ENCODE results near the gene SLC39A6. TPM values are rescaled to one million over a fixed set of nuclear protein-coding genes. Genes with fewer than 3 reads are reported as not detected.

SLC39A6 gene
- total RNA-seq, 1 experiment from 2014 or later: 47.6 TPM

DNA sequence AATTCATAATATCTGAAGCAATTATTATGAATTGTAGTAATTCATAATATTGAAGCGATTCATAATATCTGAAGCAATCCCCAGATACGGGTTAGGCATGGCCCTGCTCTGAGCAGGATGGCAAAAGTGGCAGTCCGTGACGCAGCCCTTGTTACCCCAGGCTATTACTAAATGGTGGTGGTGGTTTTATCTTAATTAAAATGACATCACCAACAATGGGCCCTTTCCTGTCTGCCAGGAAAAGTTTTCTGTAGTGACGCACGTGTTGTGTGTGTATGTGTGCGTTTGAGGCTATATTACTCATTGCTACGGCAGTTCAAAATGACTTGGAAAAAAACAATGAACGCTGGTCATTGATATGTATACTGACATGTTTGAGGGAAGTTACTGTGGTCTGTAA lies 47.6 kb upstream of the SLC39A6 start:
- peaks cover 7% of the 10 kb centered on the region; the same call in 1 of the 2 replicates for H3K36me3 ChIP-seq (ENCODE audit: control insufficient read depth, insufficient read depth, low read length)
- no peak for TF ChIP-seq TCF7L2 (IDR thresholded peaks at IDR 0.05; ENCODE audit: low read depth, low read length)
- no peak for TF ChIP-seq REST (IDR thresholded peaks at IDR 0.05; ENCODE audit: insufficient read depth in 1 of 2, low read depth in 2 of 2, low read length in 1 of 2)
- no peak for TF ChIP-seq SIN3A (IDR thresholded peaks at IDR 0.05; ENCODE audit: borderline replicate concordance, insufficient read depth, low read depth, low read length)
- TF ChIP-seq, protein P1, sequence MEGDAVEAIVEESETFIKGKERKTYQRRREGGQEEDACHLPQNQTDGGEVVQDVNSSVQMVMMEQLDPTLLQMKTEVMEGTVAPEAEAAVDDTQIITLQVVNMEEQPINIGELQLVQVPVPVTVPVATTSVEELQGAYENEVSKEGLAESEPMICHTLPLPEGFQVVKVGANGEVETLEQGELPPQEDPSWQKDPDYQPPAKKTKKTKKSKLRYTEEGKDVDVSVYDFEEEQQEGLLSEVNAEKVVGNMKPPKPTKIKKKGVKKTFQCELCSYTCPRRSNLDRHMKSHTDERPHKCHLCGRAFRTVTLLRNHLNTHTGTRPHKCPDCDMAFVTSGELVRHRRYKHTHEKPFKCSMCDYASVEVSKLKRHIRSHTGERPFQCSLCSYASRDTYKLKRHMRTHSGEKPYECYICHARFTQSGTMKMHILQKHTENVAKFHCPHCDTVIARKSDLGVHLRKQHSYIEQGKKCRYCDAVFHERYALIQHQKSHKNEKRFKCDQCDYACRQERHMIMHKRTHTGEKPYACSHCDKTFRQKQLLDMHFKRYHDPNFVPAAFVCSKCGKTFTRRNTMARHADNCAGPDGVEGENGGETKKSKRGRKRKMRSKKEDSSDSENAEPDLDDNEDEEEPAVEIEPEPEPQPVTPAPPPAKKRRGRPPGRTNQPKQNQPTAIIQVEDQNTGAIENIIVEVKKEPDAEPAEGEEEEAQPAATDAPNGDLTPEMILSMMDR (IDR thresholded peaks at IDR 0.05): no peak
- no peak for TF ChIP-seq POLR2AphosphoS5 (IDR thresholded peaks at IDR 0.05; ENCODE audit: low read depth, low read length)
- no peaks in the 10 kb centered on the region for H3K4me1 ChIP-seq (ENCODE audit: control insufficient read depth, insufficient read depth, low read length)
- DNase-seq (ENCODE audit: low read depth, low spot score) (no peak), ATAC-seq (no peak)
- BruUV-seq (replicated peaks): no TSS peak
- POLR2A ChIA-PET: no interaction called here
- intact Hi-C loops (cut with micrococcal nuclease; ENCODE audit: unreplicated experiment): no loop called here
- no peaks in the 10 kb centered on the region for H3K9me3 ChIP-seq (ENCODE audit: control insufficient read depth, insufficient read depth, low read depth, low read length)
- in situ Hi-C loops (cut with HindIII; ENCODE audit: low pct_unique_long_range_greater_than_20kb, low sequenced_read_pairs): no loop called here
- CTCF ChIA-PET: no interaction called here
- H3K4me3 ChIP-seq (ENCODE audit: low read depth in 2 of 2, low read length in 2 of 2): no peak overlapping the region
- H3K27ac ChIP-seq (ENCODE audit: low read length): no peak overlapping the region
- H3K27me3 ChIP-seq (ENCODE audit: control insufficient read depth, insufficient read depth, low read length): no peaks in the 10 kb centered on the region

- ATAC-seq (no peak), DNase-seq (ENCODE audit: low read depth, low spot score) (no peak)
- H3K27ac ChIP-seq (ENCODE audit: low read length): no peak overlapping the region
- intact Hi-C loops (cut with micrococcal nuclease; ENCODE audit: unreplicated experiment) (no loop called here), in situ Hi-C loops (cut with HindIII; ENCODE audit: low pct_unique_long_range_greater_than_20kb, low sequenced_read_pairs) (no loop called here)
- H3K9me3 ChIP-seq (ENCODE audit: control insufficient read depth, insufficient read depth, low read depth, low read length): no peaks in the 10 kb centered on the region
- H3K4me3 ChIP-seq (ENCODE audit: low read depth in 2 of 2, low read length in 2 of 2): no peak overlapping the region
- peaks cover 7% of the 10 kb centered on the region; the same call in 1 of the 2 replicates for H3K36me3 ChIP-seq (ENCODE audit: control insufficient read depth, insufficient read depth, low read length)
- H3K27me3 ChIP-seq (ENCODE audit: control insufficient read depth, insufficient read depth, low read length): no peaks in the 10 kb centered on the region
- no peaks in the 10 kb centered on the region for H3K4me1 ChIP-seq (ENCODE audit: control insufficient read depth, insufficient read depth, low read length)
- BruUV-seq (replicated peaks): no TSS peak
- no peak for TF ChIP-seq TCF7L2 (IDR thresholded peaks at IDR 0.05; ENCODE audit: low read depth, low read length)
- TF ChIP-seq, protein P1 (IDR thresholded peaks at IDR 0.05): no peak
- TF ChIP-seq REST (IDR thresholded peaks at IDR 0.05; ENCODE audit: insufficient read depth in 1 of 2, low read depth in 2 of 2, low read length in 1 of 2): no peak
- no peak for TF ChIP-seq SIN3A (IDR thresholded peaks at IDR 0.05; ENCODE audit: borderline replicate concordance, insufficient read depth, low read depth, low read length)
- no peak for TF ChIP-seq POLR2AphosphoS5 (IDR thresholded peaks at IDR 0.05; ENCODE audit: low read depth, low read length)
- ChIA-PET CTCF (no interaction called here), POLR2A (no interaction called here)
These were observed 47.0 kb upstream of the SLC39A6 start for GRCh38 chr18:36176177-36176584.

All from Panc1 (cell line).